ENCODE results near the gene PTPRC.

Gene PTPRC

DNA sequence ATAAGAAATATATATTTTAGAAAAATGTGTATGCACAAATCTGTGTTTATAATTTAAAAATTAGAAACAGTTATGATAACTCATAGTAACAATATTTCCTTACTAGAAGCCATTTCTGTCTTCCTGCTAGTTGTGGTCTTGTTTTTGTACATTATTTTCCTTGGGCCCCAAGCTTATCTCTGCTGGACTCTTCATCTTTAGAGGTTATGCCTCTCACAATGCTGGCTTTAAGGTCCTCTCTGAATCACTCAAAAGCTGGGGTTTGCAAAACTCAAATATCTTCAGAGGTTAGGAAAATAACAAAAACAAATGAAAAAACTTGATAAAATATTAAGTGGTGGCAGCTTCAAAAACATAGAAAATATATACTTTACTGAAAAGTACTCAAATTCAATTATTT is 133.8 kb downstream of the PTPRC start:
- DNase-seq, result no peak

DNA sequence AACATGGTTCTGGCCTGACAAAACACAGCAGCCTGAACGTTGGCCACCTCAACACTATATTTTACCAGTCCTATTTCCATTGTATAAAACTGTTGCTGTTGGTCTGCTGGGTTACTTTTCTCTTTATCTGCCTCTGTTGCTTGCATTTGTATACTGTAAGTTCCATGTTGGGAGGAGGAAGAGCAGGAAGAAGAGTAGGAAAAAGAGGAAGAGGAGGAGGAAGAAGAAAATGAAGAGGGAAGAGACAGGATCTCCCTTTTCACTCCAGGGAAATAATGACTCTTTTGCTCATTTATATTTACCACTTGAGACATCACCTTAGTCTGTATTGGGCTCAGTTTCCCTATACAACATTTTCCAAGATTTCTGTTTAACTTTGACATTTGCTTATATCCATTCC is 134.2 kb downstream of the PTPRC start:
- no peak for DNase-seq

DNA sequence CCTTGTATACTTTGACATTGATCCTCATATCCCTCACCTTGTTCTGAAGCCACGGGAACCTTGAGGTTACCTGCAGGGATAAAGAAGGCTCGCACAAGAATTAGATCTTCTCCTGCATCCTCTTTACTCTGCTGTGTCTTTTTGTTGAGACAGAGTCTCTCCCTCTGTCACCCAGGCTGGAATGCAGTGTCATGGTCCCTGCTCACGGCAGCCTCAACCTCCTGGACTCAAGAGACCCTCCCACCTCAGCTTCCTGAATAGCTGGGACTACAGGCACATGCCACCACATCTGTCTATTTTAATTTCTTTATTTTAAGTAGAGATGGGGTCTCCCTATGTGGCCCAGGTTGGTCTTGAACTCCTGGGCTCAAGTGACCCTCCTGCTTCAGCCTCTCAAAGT is 134.7 kb downstream of the PTPRC start:
- no peak for DNase-seq

DNA sequence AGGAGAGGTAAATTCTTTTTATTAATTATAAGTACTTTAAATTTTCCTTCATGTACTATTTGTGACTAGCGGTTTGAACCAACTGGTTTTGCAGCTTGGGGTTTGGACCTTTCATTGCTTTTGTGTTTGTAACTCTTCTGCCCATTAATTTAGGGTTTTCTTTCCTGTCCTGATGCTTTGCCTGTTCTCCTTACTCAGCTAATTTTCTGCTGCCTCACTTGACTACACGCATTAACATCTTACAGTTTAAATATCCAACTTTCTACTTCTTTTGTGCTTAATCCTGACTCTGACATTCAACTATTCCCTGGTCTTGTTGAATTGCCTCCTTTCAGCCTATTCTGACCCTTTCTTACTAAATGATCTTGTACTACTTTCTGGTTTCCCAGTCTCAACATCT is 135.6 kb downstream of the PTPRC start:
- DNase-seq, result no peak

DNA sequence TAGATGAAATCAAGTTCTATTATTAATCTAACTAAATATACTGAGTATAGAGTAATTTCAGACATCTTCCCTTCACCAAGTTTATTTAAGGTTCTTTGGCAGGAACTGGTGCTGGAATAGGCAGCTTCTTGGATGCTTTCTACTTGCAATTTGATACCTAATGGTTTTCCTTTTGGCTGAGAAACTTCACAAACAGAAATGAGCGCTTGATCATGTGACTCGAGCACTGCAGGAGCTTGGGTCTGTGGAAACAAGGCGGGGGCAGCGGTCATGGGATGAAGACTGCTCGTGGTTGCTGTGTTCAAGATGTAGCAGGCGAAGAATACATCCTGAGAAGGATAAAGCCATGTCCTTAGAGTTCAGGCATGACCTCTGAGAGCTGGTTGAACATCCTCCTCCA is 136.8 kb downstream of the PTPRC start:
- no peak for DNase-seq

DNA sequence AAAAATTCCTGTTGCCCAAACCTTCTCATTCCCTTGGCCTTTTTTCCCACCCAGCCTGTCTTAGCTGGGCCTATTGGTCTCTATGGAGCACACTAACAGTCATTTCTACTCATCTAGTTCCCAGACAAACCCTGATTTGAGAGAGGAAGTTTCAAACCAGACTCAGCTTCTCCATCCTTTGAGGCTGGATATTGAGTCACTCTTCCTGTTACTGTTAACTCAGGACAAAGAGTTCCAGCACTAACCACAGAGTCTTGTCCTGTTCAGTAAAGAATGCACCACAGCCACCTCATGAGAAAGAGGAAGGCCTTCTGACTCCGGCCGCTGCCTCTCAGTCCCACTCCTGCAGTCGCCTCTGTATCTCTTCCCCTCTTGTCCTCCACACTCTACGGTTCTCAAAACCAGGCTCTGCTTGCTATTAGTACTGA is 137.8 kb downstream of the PTPRC start:
- DNase-seq, result no peak

DNA sequence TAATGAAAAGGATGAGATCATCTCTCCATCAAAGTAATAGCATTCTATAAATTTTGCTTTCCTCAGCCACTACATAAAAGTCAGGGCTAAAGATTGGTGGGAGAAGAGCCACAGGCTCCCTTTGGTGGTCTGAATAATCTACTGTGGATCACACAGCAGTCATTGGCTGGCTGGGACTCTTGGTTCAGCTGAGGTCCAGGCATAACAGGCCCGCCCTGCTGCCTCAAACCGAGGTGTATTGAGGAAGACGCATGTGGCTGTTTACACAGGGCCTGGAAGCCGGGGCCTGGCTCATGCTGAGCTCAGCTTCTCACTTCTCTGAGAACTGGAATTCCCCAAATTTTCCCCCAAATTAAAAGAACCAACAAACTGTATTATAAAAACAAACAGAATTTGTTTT is 139.2 kb downstream of the PTPRC start:
- DNase-seq, result no peak

DNA sequence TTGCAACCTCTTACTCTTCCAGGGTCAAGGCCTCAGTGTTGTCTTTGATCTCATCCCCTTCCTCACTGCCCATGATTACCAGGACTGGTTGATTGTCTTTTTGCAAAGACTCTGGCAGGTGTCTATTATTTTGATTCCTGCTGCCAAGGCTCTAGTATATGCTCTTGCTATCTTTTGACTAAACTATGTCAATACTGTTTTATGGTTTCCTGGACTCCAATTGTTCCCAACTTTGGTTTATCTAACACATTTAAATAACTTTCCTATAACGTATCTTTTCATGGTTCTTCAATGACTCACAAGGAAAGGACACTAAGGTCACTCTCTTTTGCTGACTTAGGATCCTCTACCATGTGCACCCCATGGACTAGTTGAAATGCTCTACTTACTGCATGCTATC is 141.5 kb downstream of the PTPRC start:
- no peak for DNase-seq

DNA sequence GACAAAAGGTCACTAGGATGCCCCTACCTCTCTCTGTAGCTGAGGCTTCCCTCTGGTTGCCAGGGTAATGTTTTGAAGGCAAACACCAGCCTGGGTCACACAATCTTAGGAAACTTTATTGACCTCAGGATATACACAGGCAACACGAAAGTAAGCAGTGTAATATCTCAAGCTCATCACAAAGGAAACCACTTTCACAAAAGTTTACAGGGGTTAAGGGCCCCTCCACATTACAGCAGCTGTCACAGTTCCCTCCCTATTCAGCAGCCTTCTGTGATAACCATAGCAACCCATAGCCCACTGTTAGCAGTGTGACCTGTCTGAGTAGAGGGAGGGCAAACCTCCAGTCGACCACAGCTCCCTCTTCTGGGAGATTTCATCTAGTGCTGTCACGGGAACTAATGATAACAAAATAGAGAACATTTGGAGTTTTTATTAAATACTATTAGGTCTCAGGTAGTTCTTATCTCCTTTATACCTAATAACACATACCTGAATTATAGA is 149.8 kb downstream of the PTPRC start:
- no peak for DNase-seq

DNA sequence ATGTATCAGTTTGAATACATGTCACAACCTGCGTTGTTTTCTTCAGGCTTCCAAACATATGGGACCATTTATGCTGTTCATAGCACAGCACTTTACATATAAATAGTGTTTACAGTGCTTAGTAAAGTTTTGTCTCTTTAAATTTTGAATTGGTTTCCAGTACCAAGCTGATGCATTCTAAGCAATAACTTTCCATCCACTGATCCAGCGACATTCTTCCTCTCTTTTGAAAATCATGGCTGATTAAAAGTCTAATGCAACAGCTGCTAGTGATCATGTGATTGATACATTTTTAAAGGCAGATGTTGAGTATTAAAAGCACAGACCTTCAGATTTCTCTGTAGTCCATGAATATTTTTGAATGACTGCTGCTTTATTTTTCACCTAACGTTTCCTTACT is 154.9 kb downstream of the PTPRC start:
- DNase-seq, result no peak

DNA sequence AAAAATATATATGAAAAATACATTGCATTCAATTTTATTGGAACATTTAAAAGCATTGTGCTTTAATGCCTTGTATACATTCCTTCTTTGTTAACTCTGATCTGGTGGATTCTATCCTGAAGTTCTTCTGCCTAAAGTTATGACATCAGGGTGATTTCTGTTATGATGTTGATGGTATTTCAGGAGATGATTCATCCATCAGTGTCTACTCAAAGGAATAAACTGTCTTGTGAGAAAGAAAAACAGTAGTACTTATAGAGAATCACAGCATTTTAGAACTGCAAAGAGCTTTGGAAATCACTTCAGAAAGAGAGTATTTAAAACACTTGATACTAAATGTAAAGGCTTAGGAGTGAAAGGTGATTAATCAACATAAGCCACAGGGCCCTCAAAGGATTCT is 155.7 kb downstream of the PTPRC start:
- DNase-seq, result no peak

DNA sequence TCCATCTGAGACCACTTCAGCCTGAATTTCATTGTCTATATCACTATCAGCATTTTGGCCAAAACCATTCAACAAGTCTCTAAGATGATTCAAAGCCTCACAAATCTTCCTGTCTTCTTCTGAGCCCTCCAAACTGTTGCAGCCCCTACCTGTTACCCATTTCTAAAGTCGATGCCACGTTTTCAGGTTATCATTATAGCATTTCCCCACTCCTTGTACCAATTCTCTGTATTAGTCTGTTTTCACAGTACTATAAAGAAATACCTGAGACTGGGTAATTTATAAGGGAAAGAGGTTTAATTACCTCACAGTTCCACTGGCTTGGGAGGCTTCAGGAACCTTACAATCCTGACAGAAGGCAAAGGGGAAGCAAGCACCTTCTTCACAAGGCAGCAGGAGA is 158.8 kb downstream of the PTPRC start:
- no peak for DNase-seq

DNA sequence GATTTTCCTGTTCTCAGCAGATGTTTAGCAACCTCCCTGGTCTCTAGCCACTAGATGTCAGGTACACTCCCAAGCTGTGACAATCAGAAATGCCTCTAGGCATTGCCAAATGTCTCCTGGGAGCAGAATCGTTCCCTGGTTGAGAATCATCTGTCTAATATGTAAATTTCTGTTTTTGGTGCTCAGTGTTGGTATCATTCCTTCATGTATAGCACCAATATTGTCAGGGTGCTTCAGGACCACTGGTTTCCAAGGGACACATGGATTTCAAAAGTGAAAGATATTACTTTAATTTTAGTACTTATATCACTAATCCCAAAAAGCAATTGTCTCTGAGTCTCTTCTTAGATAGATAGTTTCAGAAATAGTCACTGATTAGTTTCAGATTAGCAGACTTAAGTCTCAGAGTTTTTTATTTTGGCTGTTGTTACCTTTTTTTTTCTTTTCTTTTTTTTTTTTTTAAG is 160.1 kb downstream of the PTPRC start:
- no peak for DNase-seq

DNA sequence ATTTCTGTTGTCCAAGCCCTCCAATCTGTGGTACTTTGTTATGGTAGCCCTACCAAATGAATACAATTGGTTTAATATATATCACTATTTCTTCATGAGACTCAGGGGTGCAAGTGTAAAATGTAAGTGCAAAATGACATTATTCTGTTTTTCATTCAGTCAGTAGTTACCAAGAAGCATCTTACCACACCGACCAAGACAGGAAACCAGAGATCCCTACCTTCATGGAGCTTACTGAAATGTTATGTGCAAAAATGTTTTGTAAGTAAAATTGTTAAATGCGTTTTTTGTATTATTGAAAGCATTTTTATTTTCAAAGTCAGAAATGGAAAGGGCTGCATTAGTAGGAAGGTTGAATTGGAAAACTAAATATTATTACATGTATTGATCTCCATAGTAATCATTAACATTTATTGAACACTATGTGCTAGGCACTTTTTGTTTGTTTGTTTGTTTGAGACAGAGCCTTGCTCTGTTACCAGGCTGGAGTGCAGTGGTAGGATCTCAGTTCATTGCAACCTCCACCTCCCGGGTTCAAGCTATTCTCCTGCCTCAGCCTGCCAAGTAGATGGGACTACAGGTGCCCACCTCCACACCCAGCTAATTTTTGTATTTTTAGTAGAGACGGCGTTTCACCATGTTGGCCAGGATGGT is 166.8 kb downstream of the PTPRC start:
- DNase-seq, result no peak

DNA sequence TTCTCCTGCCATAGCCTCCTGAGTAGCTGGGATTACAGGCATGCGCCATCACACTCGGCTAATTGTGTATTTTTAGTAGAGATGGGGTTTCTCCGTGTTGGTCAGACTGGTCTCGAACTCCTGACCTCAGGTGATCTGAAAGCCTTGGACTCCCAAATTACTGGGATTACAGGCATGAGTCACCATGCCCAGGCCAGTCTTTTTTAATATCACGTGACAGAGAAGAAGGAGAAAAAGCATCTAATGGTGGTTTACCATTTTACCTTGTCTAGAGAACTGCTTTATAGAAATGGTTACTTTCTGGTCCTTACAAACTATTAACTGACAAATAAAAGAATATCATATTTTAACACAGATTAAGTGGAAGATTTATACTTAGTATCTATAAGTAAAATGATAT is 168.0 kb downstream of the PTPRC start:
- DNase-seq, result no peak

Measured in activated effector memory CD4-positive, alpha-beta T cell treated with Interleukin-2 at 50 U/mL for 16 hours (primary cell).